Stimulated activated effector memory CD8-positive, alpha-beta T cell treated with anti-CD3 and anti-CD28 coated beads, Interleukin-12 subunit alpha, Interleukin-12 subunit beta, amount 100 ng/mL, for 72 hours (primary cell): ENCODE measurements around the gene CERS1.

Experiments used
- ATAC-seq: fragments of 150-1000 bp; cut with Tn5 transposase; 2 replicates; pipeline ENCODE4 v1.10.0; 2021
- DNase-seq, 2 donors: peaks; one replicate each; pipeline ENCODE4 v3.0.0; 2021 to 2022; ENCODE audit warnings: low spot score in 2 of 2
- H3K27ac Mint-ChIP-seq: one replicate; pipeline ENCODE4 v1.8.0; 2022; ENCODE audit warnings: mild to moderate bottlenecking, mixed read lengths
- H3K36me3 Mint-ChIP-seq: one replicate; pipeline ENCODE4 v1.8.0; 2022; ENCODE audit warnings: mild to moderate bottlenecking, mixed read lengths
- H3K4me1 Mint-ChIP-seq: one replicate; pipeline ENCODE4 v1.8.0; 2022; ENCODE audit warnings: mixed read lengths
- H3K4me3 Mint-ChIP-seq: one replicate; pipeline ENCODE4 v1.8.0; 2022; ENCODE audit warnings: mild to moderate bottlenecking, mixed read lengths
- H3K9me3 Mint-ChIP-seq: one replicate; pipeline ENCODE4 v1.8.0; 2022; ENCODE audit warnings: mixed read lengths

CERS1 gene, protein sequence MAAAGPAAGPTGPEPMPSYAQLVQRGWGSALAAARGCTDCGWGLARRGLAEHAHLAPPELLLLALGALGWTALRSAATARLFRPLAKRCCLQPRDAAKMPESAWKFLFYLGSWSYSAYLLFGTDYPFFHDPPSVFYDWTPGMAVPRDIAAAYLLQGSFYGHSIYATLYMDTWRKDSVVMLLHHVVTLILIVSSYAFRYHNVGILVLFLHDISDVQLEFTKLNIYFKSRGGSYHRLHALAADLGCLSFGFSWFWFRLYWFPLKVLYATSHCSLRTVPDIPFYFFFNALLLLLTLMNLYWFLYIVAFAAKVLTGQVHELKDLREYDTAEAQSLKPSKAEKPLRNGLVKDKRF

GRCh38 chr19:18895824-18896341 lies at the start of gene CERS1:
CERS1 (minus strand) TSS chr19:18896158; CDS start chr19:18896072, 86 bp downstream.
- Mint-ChIP-seq H3K4me1 (peaks cover 16% of the 10 kb centered on the region), H3K27ac (no peak within 1 kb of the TSS), H3K4me3 (peak within 1 kb of the TSS; percentile 59), H3K36me3 (peaks cover 12% of the 10 kb centered on the region), H3K9me3 (no peaks in the 10 kb centered on the region)
- no peak for ATAC-seq
- DNase-seq = no peak

- no peak for DNase-seq
- ATAC-seq = no peak
Observed at GRCh38 chr19:18945297-18945696, 49.3 kb upstream of the CERS1 start.

GRCh38 chr19:18943465-18943864 lies 47.5 kb upstream of the CERS1 start:
- DNase-seq (no peak), ATAC-seq (no peak)
- Mint-ChIP-seq H3K4me1 (peaks cover 19% of the 10 kb centered on the region), H3K9me3 (no peaks in the 10 kb centered on the region), H3K36me3 (peaks cover 6% of the 10 kb centered on the region), H3K27ac (no peak overlapping the region), H3K4me3 (no peak overlapping the region)

More at GRCh38 chr19:18945297-18945696, 49.3 kb upstream of the CERS1 start:
- Mint-ChIP-seq H3K4me3 (no peak overlapping the region), H3K4me1 (peaks cover 17% of the 10 kb centered on the region), H3K36me3 (peaks cover 6% of the 10 kb centered on the region), H3K27ac (no peak overlapping the region), H3K9me3 (no peaks in the 10 kb centered on the region)

- ATAC-seq (no peak), DNase-seq (no peak)
- peaks cover 19% of the 10 kb centered on the region for H3K4me1 Mint-ChIP-seq
- H3K9me3 Mint-ChIP-seq = no peaks in the 10 kb centered on the region
- peak overlapping the region; percentile 65 for H3K4me3 Mint-ChIP-seq
- no peak overlapping the region for H3K27ac Mint-ChIP-seq
- peaks cover 6% of the 10 kb centered on the region for H3K36me3 Mint-ChIP-seq
Observed at GRCh38 chr19:18942692-18943091, 46.7 kb upstream of the CERS1 start.

GRCh38 chr19:18941628-18942354 lies 45.8 kb upstream of the CERS1 start:
- no peaks in the 10 kb centered on the region for H3K9me3 Mint-ChIP-seq
- no peak for DNase-seq
- peaks cover 19% of the 10 kb centered on the region for H3K4me1 Mint-ChIP-seq
- peak overlapping the region; percentile 65 for H3K4me3 Mint-ChIP-seq
- ATAC-seq = no peak
- no peak overlapping the region for H3K27ac Mint-ChIP-seq
- peaks cover 6% of the 10 kb centered on the region for H3K36me3 Mint-ChIP-seq

GRCh38 chr19:18940769-18941627 lies 45.0 kb upstream of the CERS1 start, which contains the start of gene HOMER3:
HOMER3 (minus strand) TSS chr19:18941217; CDS start chr19:18938982, 2,235 bp downstream.
- Mint-ChIP-seq H3K27ac (no peak within 1 kb of the TSS), H3K4me3 (peak within 1 kb of the TSS; percentile 65), H3K36me3 (peaks cover 6% of the 10 kb centered on the region), H3K4me1 (peaks cover 19% of the 10 kb centered on the region), H3K9me3 (no peaks in the 10 kb centered on the region)
- ATAC-seq = peak; percentile 81
- peak; percentile 80 to 81 for DNase-seq

GRCh38 chr19:18939922-18940768 lies 44.2 kb upstream of the CERS1 start:
- Mint-ChIP-seq H3K4me3 (peak overlapping the region; percentile 65), H3K27ac (no peak overlapping the region), H3K9me3 (no peaks in the 10 kb centered on the region), H3K36me3 (peaks cover 6% of the 10 kb centered on the region), H3K4me1 (peaks cover 19% of the 10 kb centered on the region)
- peak; percentile 31 for ATAC-seq
- DNase-seq = no peak

GRCh38 chr19:18939163-18939562 lies 43.2 kb upstream of the CERS1 start:
- Mint-ChIP-seq H3K4me3 (peak overlapping the region; percentile 65), H3K36me3 (peaks cover 6% of the 10 kb centered on the region), H3K27ac (no peak overlapping the region), H3K4me1 (peaks cover 19% of the 10 kb centered on the region), H3K9me3 (no peaks in the 10 kb centered on the region)
- DNase-seq = no peak
- no peak for ATAC-seq

- ATAC-seq = no peak
- Mint-ChIP-seq H3K36me3 (no peaks in the 10 kb centered on the region), H3K9me3 (no peaks in the 10 kb centered on the region), H3K27ac (no peak overlapping the region), H3K4me1 (peaks cover 11% of the 10 kb centered on the region), H3K4me3 (peak overlapping the region; percentile 72)
- DNase-seq = no peak
Observed at GRCh38 chr19:18933297-18933696, 37.3 kb upstream of the CERS1 start.

GRCh38 chr19:18932216-18932841 lies 36.4 kb upstream of the CERS1 start:
- peak; percentile 61 to 79 for DNase-seq
- ATAC-seq = peak; percentile 90
- H3K9me3 Mint-ChIP-seq = no peaks in the 10 kb centered on the region

GRCh38 chr19:18931316-18932162 lies 35.6 kb upstream of the CERS1 start:
- Mint-ChIP-seq H3K36me3 (peaks cover 13% of the 10 kb centered on the region), H3K4me1 (peaks cover 11% of the 10 kb centered on the region), H3K9me3 (no peaks in the 10 kb centered on the region), H3K4me3 (peak overlapping the region; percentile 72), H3K27ac (no peak overlapping the region)
- DNase-seq = no peak
- no peak for ATAC-seq

More at GRCh38 chr19:18932216-18932841, 36.4 kb upstream of the CERS1 start:
- peaks cover 11% of the 10 kb centered on the region for H3K4me1 Mint-ChIP-seq
- peak overlapping the region; percentile 72 for H3K4me3 Mint-ChIP-seq
- peaks cover 5% of the 10 kb centered on the region for H3K36me3 Mint-ChIP-seq
- no peak overlapping the region for H3K27ac Mint-ChIP-seq

DNA sequence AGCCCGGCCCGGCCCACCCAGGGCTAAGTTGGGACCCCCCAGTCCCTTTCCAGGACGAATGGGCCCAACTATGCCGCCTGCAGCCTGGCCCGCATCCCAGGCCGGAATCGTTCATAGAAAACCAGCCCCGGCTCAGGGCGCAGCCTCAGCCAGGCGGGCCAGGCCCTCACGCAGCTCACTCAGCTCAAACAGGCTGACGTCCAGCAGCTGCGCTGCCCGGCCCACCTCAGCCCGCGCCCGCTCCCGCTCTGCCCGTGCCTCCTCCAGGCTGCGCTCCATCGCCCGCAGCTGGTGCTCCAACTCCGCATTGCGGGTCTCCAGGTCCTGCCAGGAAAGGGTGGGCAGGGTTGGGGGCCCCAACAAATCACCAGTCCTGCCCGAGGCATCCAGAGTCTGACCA lies 33.4 kb upstream of the CERS1 start:
- H3K4me3 Mint-ChIP-seq = no peak overlapping the region
- H3K36me3 Mint-ChIP-seq = peaks cover 36% of the 10 kb centered on the region
- H3K9me3 Mint-ChIP-seq = no peaks in the 10 kb centered on the region
- peaks cover 15% of the 10 kb centered on the region for H3K4me1 Mint-ChIP-seq
- ATAC-seq (no peak), DNase-seq (no peak)
- no peak overlapping the region for H3K27ac Mint-ChIP-seq
